SK-N-SH (cell line): Measurements from ENCODE around the gene PPP1R14C.

ENCODE experiments used
- CHD2 ChIP-seq: fragments of 150-350 bp; IDR thresholded peaks from 2 replicates; pipeline ENCODE4 v1.6.1; 2018; ENCODE audit warnings: low read length; ENCODE audit not compliant: partially characterized antibody
- CTCF ChIP-seq: fragments of 200-600 bp; sonication (generic); IDR thresholded peaks from 2 replicates; pipeline ENCODE4 v1.6.1; 2017; ENCODE audit warnings: antibody characterized with exemption, mild to moderate bottlenecking, moderate library complexity
- ELF1 ChIP-seq: IDR thresholded peaks from 2 replicates; pipeline ENCODE4 v1.4.0; 2012
- EP300 ChIP-seq, 2 experiments: IDR thresholded peaks; 2 replicates each; pipeline versions ENCODE4 v1.4.0 to v1.6.1; 2012; ENCODE audit warnings: borderline replicate concordance in 1 of 2, low read depth in 1 of 2, low read length in 1 of 2
- FOXJ3 ChIP-seq: sonication (generic); formaldehyde crosslinking; IDR thresholded peaks from 2 replicates; pipeline ENCODE4 v1.5.1; 2020; ENCODE audit warnings: mild to moderate bottlenecking, missing genetic modification reagents
- GABPA ChIP-seq: IDR thresholded peaks from 2 replicates; pipeline ENCODE4 v1.4.0; 2012; ENCODE audit warnings: low read depth, mild to moderate bottlenecking
- MEF2A ChIP-seq: IDR thresholded peaks from 2 replicates; pipeline ENCODE4 v1.4.0; 2012; ENCODE audit warnings: low read depth, borderline replicate concordance
- POLR2AphosphoS5 ChIP-seq: IDR thresholded peaks from 2 replicates; pipeline ENCODE4 v1.6.1; 2012; ENCODE audit warnings: low read depth, low read length
- RAD21 ChIP-seq: IDR thresholded peaks from 2 replicates; pipeline ENCODE4 v1.6.1; 2012; ENCODE audit warnings: mild to moderate bottlenecking, low read length
- RFX5 ChIP-seq: IDR thresholded peaks from 2 replicates; pipeline ENCODE4 v1.6.1; 2012; ENCODE audit warnings: mild to moderate bottlenecking, improper control_type of control experiment, low read length
- USF2 ChIP-seq: fragments of 150-350 bp; IDR thresholded peaks from 2 replicates; pipeline ENCODE4 v1.6.1; 2017; ENCODE audit warnings: antibody characterized with exemption, low read length, low read depth, borderline replicate concordance
- YY1 ChIP-seq: IDR thresholded peaks from 2 replicates; pipeline ENCODE4 v1.4.0; 2012; ENCODE audit warnings: low read depth, mild to moderate bottlenecking

- TF ChIP-seq CTCF (no peak), ELF1 (no peak), POLR2AphosphoS5 (no peak), MEF2A (no peak), EP300 (IDR thresholded peaks at IDR 0.05; ENCODE audit: borderline replicate concordance in 1 of 2, low read depth in 1 of 2, low read length in 1 of 2) (no peak), GABPA (no peak), RAD21 (no peak), USF2 (no peak), YY1 (no peak), FOXJ3 (CRISPR knock-in tag) (no peak), CHD2 (no peak), RFX5 (no peak)
Measured at GRCh38 chr6:150102750-150103270, 40.0 kb upstream of the PPP1R14C start.
